Peyer's patch (tissue), 4 donors: Measurements from ENCODE around the gene CDH8.

ENCODE experiments used
- POLR2A ChIP-seq, 2 donors: fragments of 450-650 bp; IDR thresholded peaks; one replicate each; pipeline ENCODE4 v1.5.1; 2017; ENCODE audit warnings: antibody characterized with exemption in 2 of 2, mild to moderate bottlenecking in 2 of 2, moderate library complexity in 2 of 2
- TF ChIP-seq, protein P1 (sequence below), 6 experiments: fragments of 450-650 bp in 4 of 6; fragments of 200-600 bp in 2 of 6; sonication (generic) in 1 of 6; IDR thresholded peaks; one replicate each; pipeline ENCODE4 v1.5.1; 2017 to 2019; ENCODE audit warnings: antibody characterized with exemption in 6 of 6, mild to moderate bottlenecking in 3 of 6, moderate library complexity in 1 of 6

DNA sequence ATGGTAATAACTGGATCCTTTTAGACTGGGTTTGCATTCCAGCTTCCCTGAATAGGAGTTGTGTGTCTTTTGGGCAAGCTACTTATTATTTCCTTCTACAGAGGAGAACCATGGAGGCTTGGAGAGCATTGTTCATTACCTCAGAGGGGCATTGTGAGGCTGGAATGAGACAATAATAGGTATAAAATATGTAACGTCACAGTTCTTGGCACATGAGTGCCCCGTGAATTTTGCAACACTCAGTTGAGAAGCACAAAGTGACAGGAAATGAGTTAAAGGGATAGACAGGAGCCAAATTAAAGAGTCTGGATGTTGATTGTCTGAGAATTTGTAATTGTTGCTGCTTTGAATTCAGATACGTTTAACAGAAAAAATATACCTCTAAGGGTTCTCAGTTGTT, 92.2 kb downstream of the CDH8 start:
- TF ChIP-seq, protein P1, sequence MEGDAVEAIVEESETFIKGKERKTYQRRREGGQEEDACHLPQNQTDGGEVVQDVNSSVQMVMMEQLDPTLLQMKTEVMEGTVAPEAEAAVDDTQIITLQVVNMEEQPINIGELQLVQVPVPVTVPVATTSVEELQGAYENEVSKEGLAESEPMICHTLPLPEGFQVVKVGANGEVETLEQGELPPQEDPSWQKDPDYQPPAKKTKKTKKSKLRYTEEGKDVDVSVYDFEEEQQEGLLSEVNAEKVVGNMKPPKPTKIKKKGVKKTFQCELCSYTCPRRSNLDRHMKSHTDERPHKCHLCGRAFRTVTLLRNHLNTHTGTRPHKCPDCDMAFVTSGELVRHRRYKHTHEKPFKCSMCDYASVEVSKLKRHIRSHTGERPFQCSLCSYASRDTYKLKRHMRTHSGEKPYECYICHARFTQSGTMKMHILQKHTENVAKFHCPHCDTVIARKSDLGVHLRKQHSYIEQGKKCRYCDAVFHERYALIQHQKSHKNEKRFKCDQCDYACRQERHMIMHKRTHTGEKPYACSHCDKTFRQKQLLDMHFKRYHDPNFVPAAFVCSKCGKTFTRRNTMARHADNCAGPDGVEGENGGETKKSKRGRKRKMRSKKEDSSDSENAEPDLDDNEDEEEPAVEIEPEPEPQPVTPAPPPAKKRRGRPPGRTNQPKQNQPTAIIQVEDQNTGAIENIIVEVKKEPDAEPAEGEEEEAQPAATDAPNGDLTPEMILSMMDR (IDR thresholded peaks at IDR 0.05) = no peak
- no peak for TF ChIP-seq POLR2A (IDR thresholded peaks at IDR 0.05)
